Gastrocnemius medialis (tissue), 4 donors: ENCODE results near the gene CSNK2A1.

ENCODE experiments used
- POLR2A ChIP-seq, 2 donors: fragments of 450-650 bp; IDR thresholded peaks; one replicate each; pipeline ENCODE4 v1.6.1; 2017; ENCODE audit warnings: antibody characterized with exemption in 2 of 2, mild to moderate bottlenecking in 2 of 2, moderate library complexity in 2 of 2
- TF ChIP-seq, protein P1 (sequence below), 5 experiments: fragments of 450-650 bp in 3 of 5; fragments of 200-600 bp in 2 of 5; sonication (generic) in 2 of 5; IDR thresholded peaks in 4 of 5; conservative IDR thresholded peaks in 1 of 5; 1 replicate in 4 of 5; 2 replicates in 1 of 5; pipeline ENCODE4 v1.5.1; 2016 to 2019; ENCODE audit warnings: antibody characterized with exemption in 5 of 5, mild to moderate bottlenecking in 3 of 5, moderate library complexity in 3 of 5

DNA sequence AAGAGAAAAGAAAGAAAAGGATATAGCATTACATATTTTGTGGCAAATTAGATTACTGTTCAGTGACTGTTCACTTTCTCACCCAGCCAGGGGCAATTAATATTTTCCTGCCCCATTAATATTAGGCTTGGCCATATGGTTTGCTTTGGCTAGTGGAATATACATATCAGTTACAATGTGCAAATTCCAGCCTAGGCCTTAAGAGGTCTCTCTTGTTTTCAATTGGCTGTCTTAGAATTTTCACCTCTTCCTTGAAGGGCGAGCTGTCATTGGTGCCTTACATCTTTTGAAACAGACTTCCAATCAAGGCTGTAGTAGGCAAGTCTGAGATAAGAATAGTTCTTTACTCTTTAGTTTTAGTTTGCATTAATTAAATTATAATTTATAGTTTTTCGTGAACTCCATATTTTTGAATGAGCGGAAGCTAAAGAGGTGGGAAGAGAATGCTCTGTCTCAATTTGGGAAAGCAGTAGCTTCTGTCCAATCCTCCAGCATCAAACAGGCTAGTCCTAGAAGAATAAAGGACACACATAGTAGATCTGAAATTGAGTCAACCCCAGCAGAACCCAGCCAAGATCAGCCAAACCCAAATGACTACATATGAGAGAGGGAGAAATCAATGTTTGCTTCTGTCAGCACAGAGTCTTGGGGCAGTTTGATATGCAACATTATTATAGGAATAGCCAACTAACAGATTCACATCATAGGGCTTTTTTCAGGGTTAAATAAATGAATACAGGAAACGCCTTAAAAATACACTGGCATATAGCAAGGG, 6.3 kb upstream of the CSNK2A1 start:
- TF ChIP-seq POLR2A (IDR thresholded peaks at IDR 0.05), result no peak
- TF ChIP-seq, protein P1, sequence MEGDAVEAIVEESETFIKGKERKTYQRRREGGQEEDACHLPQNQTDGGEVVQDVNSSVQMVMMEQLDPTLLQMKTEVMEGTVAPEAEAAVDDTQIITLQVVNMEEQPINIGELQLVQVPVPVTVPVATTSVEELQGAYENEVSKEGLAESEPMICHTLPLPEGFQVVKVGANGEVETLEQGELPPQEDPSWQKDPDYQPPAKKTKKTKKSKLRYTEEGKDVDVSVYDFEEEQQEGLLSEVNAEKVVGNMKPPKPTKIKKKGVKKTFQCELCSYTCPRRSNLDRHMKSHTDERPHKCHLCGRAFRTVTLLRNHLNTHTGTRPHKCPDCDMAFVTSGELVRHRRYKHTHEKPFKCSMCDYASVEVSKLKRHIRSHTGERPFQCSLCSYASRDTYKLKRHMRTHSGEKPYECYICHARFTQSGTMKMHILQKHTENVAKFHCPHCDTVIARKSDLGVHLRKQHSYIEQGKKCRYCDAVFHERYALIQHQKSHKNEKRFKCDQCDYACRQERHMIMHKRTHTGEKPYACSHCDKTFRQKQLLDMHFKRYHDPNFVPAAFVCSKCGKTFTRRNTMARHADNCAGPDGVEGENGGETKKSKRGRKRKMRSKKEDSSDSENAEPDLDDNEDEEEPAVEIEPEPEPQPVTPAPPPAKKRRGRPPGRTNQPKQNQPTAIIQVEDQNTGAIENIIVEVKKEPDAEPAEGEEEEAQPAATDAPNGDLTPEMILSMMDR (IDR thresholded peaks at IDR 0.05 in 4 of 5, conservative IDR thresholded peaks at IDR 0.05 in 1 of 5), result no peak
